ENCODE data around the gene DOCK3.
"Not testable (repeated sequence)": the region's sequence is repeated elsewhere in the genome, so short reads cannot be mapped to it uniquely, and the experiment has no call there.

DOCK3 gene

GRCh38 chr3:51368276-51368675 is 693.5 kb downstream of the DOCK3 start:
- not testable (repeated sequence) for DNase-seq (ENCODE audit: low spot score)

DNA sequence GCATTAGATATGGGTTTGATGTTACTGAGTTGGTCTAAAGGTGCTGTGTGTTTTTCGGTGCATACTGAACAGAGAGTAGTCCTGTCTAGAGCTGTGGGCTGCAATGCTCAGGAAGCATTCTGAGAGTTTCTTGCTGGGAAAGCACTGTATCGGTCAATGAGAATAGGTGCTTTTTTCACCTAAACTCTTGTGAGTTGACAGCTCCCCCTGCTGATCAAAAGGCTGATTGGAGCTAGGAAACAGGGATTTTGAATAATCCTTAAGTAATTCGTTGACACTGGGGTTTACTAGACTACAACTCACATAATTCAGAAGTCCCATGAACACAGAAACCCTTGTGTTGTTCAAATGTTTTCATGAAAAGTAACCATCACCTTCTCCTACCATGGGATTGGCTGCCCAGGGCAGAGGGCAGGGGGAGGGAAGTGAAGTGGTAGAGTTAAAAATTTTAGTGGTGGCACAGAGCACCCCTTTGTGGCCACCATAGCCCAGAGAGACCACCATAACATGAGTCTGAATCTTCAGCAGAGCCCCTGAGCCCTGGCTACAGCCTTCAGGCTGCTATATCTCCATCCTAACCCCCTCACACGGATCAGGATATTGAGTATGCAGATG is 697.3 kb downstream of the DOCK3 start:
- DNase-seq (ENCODE audit: low spot score): peak; percentile 68

- DNase-seq (ENCODE audit: low spot score): no peak
Observed at GRCh38 chr3:51373658-51374421, 699.1 kb downstream of the DOCK3 start.

DNA sequence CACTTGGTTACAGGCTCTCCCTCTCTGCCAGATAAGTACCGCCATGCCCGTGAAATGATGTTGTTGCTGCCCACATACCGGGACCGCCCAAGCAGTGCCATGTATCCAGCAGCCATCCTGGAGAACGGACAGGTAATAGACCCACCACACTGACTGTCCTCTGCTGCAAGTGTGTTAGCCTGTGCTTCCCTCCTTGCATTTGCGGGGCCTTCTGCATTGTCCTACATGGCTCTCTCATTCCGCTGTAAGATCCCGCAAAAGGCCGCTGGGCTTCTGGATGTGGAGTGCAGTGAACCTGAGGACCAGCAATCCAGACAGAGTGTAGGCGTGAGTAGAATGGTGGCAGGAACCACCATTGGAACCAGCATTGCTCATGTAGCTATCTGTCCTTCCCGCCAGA is 699.7 kb downstream of the DOCK3 start:
- DNase-seq (ENCODE audit: low spot score): no peak

DNA sequence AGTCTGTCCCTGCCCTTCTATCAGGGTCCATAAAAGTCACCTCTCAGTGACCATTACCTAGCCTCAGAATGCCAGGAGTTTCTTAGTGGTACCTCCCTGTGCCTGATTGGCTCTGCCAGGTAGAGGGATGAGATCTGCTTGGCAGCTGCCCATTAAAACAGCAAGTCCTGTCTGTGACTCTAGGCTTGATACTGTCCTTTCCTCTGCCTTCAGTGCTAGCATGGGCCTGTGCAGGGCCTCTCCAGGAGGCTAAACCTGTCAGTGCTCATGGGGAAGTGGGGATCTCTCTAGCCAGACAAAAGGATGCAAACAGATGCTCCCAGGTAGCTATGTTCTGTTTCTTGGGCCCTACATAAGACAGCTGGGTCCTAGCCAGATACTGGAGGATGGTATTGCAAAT is 700.4 kb downstream of the DOCK3 start:
- DNase-seq (ENCODE audit: low spot score): no peak

GRCh38 chr3:51375571-51375970 is 700.8 kb downstream of the DOCK3 start:
- DNase-seq (ENCODE audit: low spot score): no peak

GRCh38 chr3:51378065-51378464 is 703.3 kb downstream of the DOCK3 start:
- no peak for DNase-seq (ENCODE audit: low spot score)

- DNase-seq (ENCODE audit: low spot score): no peak
Observed at GRCh38 chr3:51378726-51379125, 704.0 kb downstream of the DOCK3 start.

DNA sequence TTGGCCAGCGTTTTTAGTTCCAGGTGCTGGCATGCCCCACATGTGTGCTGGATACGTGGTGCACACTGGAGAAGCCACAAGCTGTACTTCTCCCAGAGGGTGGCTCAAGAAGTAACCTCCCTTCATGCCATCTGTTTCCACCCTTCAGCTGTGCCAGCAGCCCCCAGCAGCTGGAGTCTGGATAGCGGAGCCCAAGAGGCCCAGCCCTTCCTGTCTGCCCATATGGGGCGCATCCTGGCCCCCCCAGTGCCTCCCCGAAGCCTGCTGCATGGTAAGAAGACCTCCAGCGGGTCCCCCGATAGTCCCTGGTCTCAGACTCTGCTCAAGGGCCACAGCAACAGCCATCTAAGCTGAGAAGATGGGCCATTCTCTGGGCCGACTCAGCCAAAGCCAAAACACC is 704.6 kb downstream of the DOCK3 start:
- DNase-seq (ENCODE audit: low spot score): no peak

DNA sequence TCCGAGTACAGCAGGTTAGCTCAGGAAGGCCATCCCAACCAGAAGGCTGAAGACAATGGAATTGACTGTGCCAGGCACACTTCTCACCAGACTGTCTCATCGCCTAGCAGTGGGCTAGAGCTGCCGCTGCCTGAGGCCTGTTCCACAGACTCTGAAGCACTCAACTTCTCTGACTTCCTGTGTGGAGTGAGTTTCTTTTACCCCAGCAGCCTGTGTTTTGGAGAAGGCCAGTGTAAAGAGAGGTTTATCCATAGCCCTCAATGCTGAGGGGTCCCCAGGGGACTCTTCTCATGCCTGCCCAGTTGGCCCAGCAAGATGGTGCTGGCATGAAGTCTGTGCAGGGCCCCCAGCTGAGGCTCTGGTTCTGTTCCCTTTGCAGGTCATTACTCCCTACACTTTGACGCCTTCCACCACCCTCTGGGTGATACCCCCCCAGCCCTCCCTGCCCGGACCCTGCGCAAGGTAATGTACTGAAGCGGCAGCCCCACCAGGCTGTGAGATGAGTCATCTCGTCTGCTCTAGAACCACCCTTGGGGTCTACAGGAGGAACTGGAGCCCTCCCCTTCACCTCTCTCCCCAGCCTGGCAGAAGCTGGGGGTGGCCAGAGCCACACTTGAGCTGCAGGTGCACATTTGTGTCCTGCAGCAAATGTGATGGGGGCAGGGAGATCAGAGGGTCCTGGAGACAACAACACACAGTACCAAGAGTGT is 705.2 kb downstream of the DOCK3 start:
- DNase-seq (ENCODE audit: low spot score): no peak

- DNase-seq (ENCODE audit: low spot score): no peak
Observed at GRCh38 chr3:51380601-51381332, 706.0 kb downstream of the DOCK3 start.

DNA sequence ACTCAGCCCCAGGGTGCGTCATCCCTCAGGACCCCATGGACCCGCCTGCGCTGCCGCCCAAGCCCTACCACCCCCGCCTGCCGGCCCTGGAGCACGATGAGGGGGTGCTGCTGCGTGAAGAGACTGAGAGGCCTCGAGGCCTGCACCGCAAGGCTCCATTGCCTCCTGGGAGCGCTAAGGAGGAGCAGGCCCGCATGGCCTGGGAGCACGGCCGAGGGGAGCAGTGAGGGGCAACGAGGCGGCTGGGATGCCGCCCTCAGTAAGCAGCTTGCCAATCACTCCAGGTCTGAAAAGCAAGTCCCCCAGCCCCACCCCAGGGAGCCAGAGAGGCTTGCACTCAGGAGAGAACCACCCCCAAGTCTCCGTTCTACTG is 706.6 kb downstream of the DOCK3 start:
- DNase-seq (ENCODE audit: low spot score): no peak

DNA sequence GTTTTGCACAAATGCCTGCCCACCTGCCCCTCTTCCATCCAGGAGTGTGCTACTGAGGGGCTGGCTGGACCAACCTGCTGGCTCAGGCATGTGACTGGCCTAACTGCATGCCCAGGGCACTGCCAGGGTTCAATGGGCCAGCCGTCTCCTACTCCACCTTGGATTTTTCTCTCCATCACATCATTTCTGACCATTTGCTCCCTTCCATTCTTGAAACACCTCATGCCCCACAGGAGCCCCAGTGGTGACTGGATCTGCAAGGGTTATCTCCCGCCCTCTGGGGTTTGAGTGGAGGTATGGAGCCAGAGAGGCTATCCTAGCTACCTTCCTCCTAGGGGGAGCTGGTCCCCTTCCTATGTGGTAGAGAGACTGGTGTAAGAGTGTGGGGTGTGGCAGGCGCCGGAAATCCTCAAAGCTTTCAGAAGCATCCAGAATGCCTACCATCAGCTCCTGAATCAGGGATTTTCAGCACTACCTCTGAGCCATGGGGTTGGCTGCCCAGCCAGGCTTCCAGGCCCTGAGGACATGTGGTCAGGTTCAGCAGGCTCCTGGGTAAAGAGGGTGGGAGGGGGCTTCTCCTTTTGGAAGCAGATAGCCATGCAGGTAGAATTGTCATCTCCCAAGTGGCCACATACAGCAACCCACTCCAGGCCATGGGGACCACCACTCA is 707.5 kb downstream of the DOCK3 start:
- no peak for DNase-seq (ENCODE audit: low spot score)

DNA sequence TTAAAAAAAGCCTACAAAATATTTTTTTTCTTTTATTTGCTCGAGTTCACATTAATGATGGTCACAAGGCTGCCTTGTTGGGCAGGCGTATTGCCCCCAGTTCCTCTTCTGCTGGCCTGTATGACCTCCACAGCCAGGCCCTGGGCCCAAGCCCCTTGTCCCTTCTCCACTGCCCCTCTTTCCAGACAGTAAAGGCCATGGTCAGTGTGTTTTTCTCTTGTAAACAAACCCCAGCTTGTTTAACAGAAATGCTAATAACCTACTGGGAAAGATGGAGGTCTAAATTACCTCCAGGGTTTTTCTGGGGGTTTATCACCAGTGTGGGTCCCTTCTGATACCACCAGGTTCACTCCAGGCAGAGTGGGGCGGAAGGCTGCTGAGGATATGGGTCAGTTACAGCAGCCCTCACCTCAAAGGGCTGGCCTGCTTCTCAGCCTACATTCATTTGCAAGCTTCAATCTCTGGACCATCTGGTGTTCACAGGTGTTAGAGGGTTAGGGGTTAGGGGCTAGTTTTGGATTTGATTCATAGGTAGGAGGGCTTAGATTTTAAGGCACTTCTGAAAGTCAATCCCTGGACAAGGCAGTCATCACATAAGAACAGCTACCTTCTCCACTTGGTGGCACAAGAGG is 708.3 kb downstream of the DOCK3 start:
- no peak for DNase-seq (ENCODE audit: low spot score)

- peak; percentile 26 for DNase-seq (ENCODE audit: low spot score)
Observed at GRCh38 chr3:51384055-51384725, 709.5 kb downstream of the DOCK3 start.

- DNase-seq (ENCODE audit: low spot score): peak; percentile 98
Observed at GRCh38 chr3:51384726-51385473, 710.2 kb downstream of the DOCK3 start, which contains the start of gene MANF. MANF (plus strand) TSS chr3:51385291; CDS start chr3:51385343, 52 bp downstream.

- DNase-seq (ENCODE audit: low spot score): no peak
Observed at GRCh38 chr3:51385621-51386091, 710.9 kb downstream of the DOCK3 start.

DNA sequence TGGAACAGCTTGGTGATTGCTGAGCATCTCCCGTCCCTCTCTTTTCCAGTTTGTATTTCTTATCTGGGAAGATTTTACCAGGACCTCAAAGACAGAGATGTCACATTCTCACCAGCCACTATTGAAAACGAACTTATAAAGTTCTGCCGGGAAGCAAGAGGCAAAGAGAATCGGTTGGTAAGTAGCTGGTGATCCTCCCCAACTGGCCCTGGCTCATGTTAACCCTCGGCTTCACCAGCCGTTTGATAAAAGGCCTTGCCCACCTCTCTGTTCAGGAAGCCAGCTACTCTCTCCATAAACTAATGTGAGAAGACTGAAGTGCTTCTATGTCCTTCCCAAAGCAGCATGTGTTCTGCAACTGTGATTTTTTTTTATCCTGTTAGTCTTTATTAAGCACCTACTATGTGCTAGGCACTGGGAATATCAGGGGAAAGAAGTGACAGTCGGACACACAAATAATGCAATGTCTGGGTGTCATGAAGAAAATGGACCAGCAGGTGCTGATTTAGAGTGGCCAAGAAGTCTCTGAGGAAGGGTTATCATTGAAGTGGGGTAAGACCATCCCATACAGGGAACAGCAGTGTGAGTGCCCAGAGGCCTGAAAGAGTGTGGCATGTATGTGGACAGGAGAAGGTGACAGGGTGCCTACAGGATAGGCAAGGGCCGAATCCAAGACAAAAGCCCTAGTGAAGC is 711.6 kb downstream of the DOCK3 start:
- no peak for DNase-seq (ENCODE audit: low spot score)

DNA sequence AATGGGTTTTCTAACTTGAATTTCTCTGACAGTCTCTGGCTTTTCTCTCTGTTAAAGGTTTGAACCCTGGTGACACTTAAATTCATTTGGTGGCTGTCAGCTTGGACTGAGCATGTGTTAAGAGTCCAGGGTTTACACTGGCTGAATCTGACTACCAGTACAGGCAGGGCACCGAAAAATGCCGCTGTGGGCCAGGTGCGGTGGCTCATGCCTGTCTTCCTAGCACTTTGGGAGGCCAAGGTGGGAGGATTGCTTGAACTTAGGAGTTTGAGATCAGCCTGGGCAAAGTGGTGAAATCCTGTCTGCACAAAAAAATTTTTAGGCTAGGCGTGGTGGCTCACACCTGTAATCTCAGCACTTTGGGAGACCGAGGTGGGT is 712.1 kb downstream of the DOCK3 start:
- DNase-seq (ENCODE audit: low spot score): no peak

Measured in CD4-positive, alpha-beta T cell treated with Interleukin-2 at 100 ng/mL for 4 hours (primary cell).